HG03457 (cell line): Measurements from ENCODE around the gene EPB41L3.
"Not testable (repeated sequence)": the region's sequence is repeated elsewhere in the genome, so short reads cannot be mapped to it uniquely, and the experiment has no call there.

Source experiments
- ATAC-seq: cut with Tn5 transposase; IDR thresholded peaks from one replicate; pipeline ENCODE4 v1.9.1; 2021; ENCODE audit warnings: moderate number of reproducible peaks; ENCODE audit not compliant: unreplicated experiment

The EPB41L3 gene

DNA sequence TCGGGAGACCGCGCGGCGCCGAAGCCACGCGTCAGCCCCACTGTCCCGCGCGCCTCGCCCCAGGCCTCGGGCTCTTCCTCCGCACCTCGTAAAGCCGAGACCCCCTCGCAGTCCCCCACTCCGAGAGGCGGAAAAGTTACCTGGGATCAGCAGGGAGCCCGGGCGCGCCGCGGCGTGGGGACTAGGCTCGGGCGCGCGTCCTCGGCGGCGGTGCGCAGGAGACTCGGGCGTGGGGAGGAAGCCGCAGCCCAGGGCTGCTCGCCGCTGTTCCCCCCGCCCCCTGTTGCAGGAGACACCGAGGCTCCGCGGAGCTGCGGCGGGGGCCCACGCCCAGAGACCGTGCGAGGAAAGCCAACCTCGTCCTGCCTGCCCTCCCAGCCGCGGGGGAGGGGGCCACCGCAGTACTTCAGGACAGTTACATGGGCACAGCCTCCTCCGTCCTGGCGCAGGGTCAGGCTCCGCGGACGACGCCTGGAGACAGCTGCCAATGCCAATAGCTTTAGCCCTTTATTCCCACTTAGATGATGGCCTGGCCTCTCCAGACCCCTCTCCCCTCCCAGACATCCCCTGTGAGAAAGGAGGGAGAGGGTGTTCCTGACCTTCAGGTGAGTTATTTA is at the start of gene EPB41L3:
EPB41L3 (minus strand) TSS at position 225 of the 617 bp plus-strand sequence. CDS start 54,814 bp downstream, outside the sequence.
- no peak for ATAC-seq

DNA sequence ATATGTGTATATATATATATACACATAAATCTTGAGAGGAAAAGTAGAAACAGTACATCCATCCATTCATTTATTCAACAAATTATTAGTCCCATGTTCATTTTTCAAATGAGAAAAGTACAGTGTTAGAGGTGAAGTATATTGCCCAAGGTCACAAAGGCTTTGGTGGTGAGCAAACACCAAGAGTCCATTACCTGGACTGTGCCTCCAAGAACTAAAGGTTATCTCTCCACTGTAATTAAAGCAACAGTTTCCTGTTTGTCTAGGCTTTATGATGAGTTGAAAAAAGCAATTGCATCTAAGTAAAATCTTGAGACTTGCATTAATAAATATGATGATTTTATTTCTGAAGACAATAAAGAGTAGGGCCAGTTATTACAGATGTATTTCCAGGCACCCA is 44.7 kb upstream of the EPB41L3 start:
- no peak for ATAC-seq

DNA sequence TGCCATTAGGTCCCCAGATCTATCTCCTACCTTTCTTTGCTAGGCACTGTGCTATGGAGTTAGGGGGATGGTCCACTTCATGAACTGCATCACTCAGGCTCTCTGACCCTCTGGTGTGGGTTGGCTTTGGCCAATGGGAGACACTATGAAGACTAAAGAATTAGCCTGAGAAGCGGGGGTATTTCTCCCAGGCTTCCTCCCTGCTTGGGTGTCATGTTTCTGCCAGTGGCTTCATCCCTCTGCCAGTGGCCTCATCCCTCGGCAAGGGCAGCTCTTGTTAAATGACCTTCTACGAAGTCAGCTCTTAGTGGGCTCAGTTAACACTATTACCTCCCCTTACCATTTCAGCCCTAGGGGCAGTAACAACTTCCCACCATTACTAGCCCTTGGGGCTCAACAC is 41.9 kb upstream of the EPB41L3 start:
- no peak for ATAC-seq

DNA sequence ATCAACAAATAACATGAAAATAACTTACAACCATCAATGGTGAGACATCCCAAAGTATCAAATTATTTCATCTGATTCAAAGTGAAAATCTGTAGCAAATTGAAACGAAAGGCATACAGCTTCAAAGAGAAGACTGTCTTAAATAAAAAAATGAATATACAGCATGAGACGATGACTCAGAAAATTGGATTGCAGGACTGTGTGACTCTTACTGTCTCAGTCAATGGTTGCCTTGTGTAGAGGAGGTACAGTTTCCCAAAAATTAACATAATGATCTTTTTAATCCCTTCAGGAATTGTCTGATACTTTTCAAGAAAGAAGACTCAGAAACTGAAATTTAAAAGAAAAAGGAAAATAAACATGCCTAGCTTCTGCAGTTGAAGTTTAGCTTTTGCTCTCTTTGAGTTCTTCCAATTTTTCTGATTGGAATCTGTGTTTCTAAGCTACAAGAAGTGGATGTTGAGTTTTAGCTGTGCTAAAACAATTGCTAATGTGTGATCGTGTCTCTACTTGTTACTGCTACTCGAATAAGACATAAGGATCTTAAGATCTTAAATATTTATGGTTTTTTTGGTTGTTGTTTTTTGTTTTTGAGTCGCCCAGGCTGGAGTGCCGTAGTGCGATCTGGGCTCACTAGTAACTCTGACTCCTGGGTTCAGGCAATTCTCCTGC is 41.1 kb upstream of the EPB41L3 start:
- no peak for ATAC-seq

DNA sequence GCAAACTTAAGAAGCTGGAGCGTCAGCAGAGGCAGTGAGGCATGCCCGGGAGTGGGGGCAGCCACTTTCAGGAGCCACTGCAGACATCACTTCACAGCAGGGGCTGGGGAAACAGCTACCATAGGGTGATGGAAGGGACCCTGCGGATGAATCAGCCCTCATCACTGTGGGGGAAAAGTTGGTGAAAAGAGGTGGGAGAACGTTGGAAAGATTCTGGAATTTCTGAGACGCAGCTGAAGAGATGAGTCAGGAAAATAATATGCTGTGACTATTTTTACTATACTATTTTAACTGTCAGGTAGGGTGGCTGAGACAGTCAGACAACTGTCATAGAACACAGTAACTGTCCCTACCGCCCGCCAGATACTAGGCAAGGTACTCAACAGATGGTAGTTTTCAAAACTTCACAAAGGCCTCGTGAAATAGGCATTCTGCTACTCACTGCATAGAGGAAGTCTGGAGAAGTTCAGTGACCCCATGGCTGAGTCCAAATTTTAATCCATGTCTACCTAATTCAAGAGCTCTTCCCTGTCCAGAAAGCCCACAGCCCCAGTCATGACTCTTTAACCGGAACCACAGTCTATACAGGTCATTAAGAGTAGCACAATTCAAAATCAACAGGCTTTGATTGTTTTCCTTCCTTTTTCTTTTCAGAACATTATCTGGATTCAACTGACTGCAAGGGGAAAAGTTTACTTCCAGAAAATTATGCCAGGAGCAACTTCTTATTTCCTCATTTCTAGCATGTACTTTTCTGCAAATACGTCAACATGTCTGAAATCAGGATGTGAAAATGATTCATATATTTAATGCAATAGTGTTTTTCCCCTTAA is 39.3 kb upstream of the EPB41L3 start:
- no peak for ATAC-seq

DNA sequence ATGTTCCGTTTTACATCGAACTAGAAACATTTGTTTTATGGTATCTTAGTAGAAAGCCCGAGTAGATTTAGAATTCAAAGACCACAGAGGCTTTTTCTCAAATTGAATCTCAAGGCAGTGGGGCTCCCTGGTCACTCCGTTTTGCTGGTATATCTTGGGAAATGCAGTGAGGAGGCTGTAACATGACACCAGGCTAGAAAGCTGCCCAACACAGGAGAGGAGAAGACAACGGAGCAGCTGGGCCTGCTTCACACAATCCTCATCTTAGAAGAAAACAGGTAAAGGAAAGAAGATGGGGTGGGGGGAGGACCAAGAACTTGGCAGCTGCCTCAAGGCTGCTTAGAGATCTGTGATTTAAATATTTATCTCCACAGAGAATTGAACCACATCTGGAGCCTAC is 38.3 kb upstream of the EPB41L3 start:
- ATAC-seq = no peak

DNA sequence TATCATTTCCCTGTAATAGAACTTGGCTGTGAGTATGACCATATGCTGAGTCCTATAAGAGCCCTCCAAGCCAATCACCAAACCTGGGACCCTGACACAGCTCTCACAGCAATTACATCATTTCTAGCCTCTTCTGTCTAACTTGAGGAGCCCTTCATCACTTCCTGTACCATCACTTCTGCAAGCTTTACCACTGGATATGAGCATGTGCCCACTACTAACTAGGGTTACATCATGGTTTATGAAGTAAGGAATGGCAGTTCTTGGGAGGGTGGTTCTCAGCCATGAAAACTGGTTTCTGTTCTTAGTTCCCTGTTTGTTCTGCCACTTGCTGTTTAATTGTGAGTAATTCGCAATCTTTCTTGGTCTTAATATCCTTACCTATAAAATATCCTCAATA is 31.0 kb upstream of the EPB41L3 start:
- ATAC-seq = no peak

DNA sequence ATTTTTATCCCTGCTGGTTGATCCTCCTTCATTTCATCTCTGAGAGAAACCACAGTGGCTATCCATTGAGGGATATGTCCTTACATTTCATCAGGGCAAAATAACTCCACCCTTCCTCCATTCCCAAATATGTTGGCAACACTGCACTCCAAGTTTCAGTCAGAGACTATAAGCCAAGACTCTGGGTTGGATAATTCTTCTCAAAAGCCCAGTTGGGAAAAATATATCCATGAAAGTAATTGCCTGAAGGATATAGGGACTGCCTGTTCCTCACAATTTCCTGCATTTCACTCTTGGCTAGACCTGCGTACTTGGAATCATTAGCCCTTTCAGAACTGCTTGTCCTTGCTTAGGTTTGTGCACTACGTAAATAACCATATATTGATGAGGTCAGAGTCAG is 27.9 kb upstream of the EPB41L3 start:
- no peak for ATAC-seq

DNA sequence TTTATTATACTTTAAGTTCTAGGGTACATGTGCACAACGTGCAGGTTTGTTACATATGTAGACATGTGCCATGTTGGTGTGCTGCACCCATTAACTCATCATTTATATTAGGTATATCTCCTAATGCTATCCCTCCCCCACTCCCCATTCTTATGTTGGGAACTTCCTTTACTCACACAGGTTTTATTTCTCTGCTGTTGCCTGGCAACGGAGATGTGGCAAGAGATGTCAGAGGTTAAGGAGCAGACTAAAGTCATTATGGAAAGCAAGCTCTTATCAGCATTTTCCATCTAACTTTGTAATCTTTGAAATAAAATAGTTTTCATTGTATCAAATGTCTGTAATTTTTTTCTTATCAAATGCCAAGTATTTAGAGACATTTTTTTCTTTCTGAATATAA is 26.8 kb upstream of the EPB41L3 start:
- not testable (repeated sequence) for ATAC-seq

DNA sequence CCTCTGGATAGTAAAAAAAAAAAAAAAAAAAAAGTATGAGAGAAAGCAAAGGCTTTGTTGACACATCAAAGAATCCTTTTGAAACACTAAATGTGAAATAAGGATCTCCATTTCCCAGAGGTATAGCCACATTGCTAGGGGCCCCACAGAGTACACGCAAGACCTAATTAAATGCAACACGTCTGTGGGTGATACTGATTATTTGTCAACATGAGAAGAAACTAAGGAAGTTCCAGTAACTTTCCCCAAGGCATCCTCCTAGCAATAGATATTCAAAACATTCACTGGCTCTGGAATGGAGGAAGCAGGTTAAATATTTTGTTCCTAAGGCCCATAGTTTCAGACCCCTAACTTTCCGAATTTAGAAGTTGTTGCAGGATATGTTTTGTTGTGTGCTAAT is 24.6 kb upstream of the EPB41L3 start:
- no peak for ATAC-seq

DNA sequence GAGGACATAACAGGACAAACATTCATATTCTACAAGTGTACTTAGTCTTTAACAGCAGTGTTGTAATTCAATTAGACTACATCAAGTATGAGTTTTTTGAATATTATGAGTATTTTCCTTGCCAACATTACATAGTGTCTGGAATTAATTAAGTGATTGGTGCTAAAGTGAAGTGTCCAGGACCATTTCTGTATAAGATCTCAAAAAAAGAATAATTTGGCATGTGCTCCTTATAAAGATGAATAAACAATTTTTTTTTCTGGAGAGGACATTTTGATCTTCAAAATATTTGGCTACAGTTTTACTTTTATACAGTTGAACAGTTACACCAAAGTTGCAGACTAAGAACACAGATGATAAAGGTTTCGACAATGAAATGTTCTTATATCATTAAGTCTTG is 15.1 kb upstream of the EPB41L3 start:
- no peak for ATAC-seq

DNA sequence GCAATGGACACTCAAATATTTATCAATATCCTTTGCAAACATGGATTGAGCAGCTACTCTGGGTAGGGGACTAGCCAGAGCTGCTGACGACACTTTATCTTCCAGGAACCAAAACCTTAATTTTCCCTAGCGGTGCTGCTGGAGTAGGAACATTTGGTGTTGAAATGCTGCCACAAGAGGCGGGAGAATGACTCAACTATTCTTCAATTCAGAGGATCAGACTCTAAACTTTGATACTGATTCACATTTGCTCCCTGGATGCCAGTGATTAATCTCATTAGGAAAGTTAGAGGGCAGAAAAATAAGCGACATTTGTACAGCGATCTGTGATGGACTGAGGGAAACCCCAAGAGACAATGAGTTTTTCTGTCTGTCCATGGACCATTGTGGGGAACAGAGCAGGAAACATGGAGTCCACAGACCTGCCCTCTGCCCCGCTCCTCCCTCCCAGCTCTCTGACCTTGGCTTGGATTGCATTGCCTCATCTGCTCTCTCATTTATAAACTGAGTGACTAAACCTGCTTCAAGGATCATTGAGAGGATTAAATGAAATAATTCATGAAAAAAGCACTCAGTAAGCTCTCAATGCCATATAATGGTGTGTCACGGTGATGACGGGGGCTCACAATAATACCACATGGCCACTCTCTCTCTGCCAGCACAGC is 12.6 kb upstream of the EPB41L3 start:
- no peak for ATAC-seq

DNA sequence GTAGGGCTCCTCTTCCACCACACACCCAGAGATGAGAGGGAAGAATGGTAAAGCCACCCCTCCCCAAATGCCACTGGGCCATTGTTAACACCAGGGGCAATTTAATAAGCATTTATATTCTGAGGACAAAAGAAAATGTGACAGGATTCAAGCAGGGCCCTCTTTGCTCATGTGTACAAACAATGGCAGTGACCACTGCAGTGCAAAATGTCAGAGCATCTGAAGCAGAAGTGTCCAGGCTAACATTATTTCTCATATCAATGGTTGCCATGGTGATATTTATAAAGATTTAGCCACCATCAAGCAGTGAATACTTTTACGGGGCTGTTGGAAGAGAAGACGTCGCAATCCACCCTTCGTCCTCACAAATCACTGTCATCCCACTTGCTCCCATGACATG is 10.8 kb upstream of the EPB41L3 start:
- no peak for ATAC-seq

DNA sequence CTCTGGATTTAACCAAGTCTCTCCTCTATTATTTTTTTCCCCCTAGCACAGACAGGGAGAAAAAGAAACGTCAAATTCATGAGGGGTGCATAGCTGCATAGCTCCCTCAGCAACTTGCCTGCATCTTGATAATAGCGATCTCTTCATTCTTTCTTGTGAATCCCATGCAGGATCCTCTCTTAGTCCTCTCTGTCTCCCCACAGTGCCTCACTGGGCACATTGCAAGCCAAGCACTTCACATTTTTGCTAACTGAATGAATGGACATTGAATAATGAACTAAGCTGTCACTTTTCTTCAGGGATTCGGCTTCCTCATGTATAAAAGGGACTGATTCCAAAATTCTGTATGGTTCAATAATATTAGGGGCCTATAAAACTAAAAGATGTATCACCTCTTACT is 2.9 kb upstream of the EPB41L3 start:
- ATAC-seq = no peak

DNA sequence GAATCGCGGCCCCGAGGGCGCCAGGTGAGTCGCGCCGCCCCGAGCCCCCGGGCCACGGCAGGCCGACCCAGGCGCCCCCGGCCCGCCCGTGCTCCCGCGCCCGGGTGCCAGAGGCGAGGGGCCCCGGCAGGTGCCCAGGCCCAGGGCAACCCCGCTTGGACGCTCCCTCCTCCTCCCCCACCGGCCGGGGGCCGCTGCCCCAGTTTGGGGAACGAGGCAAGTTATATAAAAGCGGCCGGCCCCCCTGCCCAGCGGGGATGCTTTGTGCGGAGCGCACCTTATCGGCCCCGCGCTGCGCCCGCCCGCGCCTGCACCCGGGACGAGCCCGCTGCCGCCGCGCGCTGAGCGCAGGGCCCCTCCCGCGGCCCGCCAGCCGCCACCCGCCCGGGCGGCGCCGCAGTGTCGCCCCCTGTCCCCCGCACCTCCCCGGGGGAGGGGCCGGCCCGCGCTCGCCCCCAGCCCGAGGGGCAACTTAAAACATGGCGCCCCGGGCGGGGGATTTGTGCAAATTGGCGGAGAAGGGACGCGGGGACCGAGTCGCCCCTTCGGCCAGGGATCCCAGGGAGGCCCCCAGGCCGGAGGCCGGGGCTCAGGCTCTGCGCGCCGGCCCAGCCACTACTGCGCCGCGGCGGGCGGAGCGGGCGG is 639 bp downstream of the EPB41L3 start:
- ATAC-seq = no peak

DNA sequence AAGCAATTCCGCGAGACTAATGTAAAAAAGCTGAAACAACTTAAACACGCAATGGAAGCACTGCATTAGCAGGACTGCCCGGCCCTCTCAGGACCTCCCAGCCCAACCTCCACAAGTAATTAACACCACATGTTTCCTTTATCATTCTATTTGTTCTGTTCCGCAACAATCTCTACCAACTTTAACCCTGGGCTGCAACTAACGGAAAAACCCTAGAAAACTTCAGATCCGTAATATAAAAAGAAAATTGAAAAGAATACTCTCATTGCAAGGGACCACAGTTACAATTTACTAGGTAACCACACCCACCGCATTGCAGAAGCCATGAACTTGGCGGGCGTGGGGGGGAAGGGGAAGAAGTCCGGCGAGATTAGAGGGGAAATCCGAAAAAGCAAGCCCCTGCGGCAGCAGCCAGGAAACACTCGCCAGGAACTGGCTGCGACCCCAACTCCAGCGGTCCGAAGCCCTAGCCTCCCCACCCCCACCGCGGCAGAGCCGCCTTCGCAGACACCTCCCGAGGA is 1.2 kb downstream of the EPB41L3 start:
- no peak for ATAC-seq

DNA sequence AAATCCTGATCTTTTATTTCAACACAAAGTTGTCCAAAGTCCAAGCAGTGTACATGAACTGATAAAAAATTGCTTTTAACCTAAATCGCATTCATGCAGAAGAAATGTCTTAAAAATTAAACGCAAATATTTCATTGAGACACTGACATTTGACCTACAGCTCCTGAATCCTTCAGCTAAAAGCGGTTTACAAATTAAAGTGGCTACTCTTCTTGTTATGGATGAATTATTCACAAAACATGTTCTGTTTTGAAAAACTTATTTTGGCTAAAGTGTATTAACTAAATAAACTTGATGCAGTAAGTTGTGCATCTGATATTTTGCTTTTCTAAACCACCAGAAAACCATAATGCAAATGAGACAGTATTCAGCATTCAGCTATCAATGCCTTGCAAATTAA is 2.2 kb downstream of the EPB41L3 start:
- no peak for ATAC-seq

DNA sequence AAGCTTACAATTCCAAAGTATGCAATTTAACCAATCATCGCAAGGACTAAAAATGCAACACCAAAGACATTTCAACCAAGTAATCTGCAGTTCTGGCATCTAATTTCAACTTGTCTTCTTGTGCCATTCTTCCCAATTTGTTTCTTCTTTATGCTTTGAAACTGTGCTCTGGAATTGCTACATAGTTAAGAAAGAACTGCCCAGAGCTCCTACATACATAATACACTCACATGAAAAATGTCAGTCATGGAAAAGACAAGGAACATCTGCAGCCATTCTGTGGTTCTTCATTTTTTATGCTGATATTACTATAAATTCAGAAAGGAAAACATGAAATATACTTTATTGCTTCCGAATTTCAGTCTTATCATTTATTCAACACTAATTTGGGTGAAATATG is 4.4 kb downstream of the EPB41L3 start:
- no peak for ATAC-seq

DNA sequence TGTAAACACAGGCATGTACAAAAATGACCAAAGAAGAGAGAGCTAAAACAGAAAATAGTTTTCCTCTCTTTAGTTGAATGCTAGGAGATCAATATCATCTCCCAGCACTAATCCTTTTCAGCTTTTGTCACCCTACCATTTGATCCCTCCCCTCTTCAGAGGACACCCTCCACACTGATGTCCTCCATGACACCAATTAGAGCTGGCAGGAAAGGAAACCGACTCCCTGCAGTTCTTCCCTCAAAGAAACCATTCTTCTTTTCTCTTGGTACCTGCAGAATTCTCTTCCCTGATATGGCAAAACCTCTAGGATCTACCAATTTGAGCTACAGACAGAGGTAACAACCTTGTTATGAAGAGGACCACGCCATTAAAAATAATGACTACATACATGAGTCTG is 5.3 kb downstream of the EPB41L3 start:
- ATAC-seq = no peak

DNA sequence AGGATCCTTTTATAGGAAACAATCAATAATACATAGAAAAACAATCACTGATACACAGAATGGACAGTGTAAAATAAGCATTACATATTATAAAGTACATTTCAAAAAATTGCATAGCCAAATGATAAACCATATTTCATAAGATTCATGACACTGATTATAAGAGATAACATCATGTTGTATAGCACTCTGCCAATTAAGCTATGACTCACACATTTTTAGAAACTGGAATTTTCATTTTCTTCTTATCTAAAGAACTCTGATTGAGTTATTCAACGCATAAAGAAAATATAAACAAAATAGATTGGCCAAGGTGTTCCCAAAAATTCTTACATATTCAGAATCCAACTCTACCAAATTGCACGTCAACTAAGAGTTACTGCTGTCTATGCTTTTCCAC is 5.9 kb downstream of the EPB41L3 start:
- no peak for ATAC-seq

DNA sequence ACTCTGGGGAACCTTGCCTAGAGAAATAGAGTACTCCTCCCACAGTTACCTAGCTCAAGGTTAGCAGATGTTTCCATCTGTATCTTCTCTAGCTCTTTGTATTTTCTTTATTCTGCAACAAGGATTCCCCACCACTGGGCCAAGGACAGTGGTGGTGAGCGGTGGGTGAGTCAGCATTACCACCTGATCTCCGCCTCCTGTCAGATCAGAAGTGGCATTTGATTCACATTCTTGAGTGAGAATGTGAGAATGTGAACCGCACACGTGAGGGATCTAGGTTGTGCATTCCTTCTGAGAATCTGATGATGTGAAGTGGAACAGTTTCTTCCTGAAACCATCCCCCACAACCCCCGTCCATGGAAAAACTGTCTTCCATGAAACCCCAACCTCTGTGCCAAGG is 9.0 kb downstream of the EPB41L3 start:
- ATAC-seq = no peak
